ENCODE measurements around the gene TPH1.
A peak's percentile ranks its signal among the peaks of the same experiment; 100 is the strongest.

TPH1 gene

DNA sequence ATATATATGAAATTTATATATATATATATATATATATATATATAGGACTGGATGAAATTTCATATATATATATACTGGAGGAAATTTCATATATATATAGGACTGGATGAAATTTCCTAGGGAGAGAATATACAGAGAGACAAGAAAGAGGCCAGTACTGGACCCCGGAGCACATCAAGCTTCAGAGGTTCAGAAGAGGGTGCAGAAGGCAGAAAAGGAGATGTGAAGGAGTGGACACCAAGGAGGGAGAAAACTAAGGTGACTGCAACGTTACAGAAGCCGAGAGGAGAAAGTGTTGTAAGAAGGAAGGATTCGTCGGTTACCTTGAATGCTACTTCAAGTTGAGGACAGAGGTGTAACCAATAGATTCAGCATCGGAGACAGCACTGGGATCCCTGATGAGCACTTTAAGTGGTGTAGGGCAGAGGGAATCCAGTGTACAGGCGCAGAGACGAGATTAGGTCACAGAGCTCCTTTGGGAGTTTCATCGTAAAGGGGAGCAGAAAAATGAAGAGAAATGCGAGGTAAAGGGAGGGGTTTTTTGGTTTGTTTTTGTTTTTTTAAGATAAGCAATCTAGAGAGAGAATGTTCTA lies 8.5 kb upstream of the TPH1 start:
- H3K27me3 ChIP-seq (ENCODE audit: insufficient read depth, poor library complexity, severe bottlenecking): no peaks in the 10 kb centered on the region
- no peak overlapping the region for H3K4me3 ChIP-seq (replicated peaks; ENCODE audit: insufficient read depth, low read length)
- no peak for DNase-seq (ENCODE audit: low read depth in 1 of 2, low spot score in 1 of 2)
- no peak for TF ChIP-seq SPI1 (IDR thresholded peaks at IDR 0.05; ENCODE audit: borderline replicate concordance, low read depth)
- no peak for TF ChIP-seq REST (IDR thresholded peaks at IDR 0.05; ENCODE audit: insufficient replicate concordance, low read depth)
- no peak for TF ChIP-seq GABPA (IDR thresholded peaks at IDR 0.05; ENCODE audit: low read depth)
- no peak for TF ChIP-seq POLR2AphosphoS5 (IDR thresholded peaks at IDR 0.05; ENCODE audit: low read depth)
- TF ChIP-seq, protein P1, sequence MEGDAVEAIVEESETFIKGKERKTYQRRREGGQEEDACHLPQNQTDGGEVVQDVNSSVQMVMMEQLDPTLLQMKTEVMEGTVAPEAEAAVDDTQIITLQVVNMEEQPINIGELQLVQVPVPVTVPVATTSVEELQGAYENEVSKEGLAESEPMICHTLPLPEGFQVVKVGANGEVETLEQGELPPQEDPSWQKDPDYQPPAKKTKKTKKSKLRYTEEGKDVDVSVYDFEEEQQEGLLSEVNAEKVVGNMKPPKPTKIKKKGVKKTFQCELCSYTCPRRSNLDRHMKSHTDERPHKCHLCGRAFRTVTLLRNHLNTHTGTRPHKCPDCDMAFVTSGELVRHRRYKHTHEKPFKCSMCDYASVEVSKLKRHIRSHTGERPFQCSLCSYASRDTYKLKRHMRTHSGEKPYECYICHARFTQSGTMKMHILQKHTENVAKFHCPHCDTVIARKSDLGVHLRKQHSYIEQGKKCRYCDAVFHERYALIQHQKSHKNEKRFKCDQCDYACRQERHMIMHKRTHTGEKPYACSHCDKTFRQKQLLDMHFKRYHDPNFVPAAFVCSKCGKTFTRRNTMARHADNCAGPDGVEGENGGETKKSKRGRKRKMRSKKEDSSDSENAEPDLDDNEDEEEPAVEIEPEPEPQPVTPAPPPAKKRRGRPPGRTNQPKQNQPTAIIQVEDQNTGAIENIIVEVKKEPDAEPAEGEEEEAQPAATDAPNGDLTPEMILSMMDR (IDR thresholded peaks at IDR 0.05; ENCODE audit: insufficient read depth, low read length): no peak
- no peak overlapping the region for H3K27ac ChIP-seq (replicated peaks)

GRCh38 chr11:18050848-18051247 lies 4.8 kb upstream of the TPH1 start:
- DNase-seq (ENCODE audit: low read depth in 1 of 2, low spot score in 1 of 2): peak in 1 of 2 experiments; percentile 23
- H3K27ac ChIP-seq (replicated peaks): no peak overlapping the region
- H3K4me3 ChIP-seq (replicated peaks; ENCODE audit: insufficient read depth, low read length): no peak overlapping the region
- TF ChIP-seq SPI1 (IDR thresholded peaks at IDR 0.05; ENCODE audit: borderline replicate concordance, low read depth) (peak; percentile 71; the same call in 1 of the 2 replicates), GABPA (IDR thresholded peaks at IDR 0.05; ENCODE audit: low read depth) (no peak)
- peaks cover 3% of the 10 kb centered on the region for H3K27me3 ChIP-seq (ENCODE audit: insufficient read depth, poor library complexity, severe bottlenecking)

- no peak overlapping the region for H3K27ac ChIP-seq (replicated peaks)
- DNase-seq (ENCODE audit: low read depth in 1 of 2, low spot score in 1 of 2): no peak
- H3K4me3 ChIP-seq (replicated peaks; ENCODE audit: insufficient read depth, low read length): no peak overlapping the region
- H3K27me3 ChIP-seq (ENCODE audit: insufficient read depth, poor library complexity, severe bottlenecking): no peaks in the 10 kb centered on the region
- TF ChIP-seq GABPA (IDR thresholded peaks at IDR 0.05; ENCODE audit: low read depth) (no peak), SPI1 (IDR thresholded peaks at IDR 0.05; ENCODE audit: borderline replicate concordance, low read depth) (no peak), POLR2AphosphoS5 (IDR thresholded peaks at IDR 0.05; ENCODE audit: low read depth) (no peak), REST (IDR thresholded peaks at IDR 0.05; ENCODE audit: insufficient replicate concordance, low read depth) (no peak)
- TF ChIP-seq, protein P1 (IDR thresholded peaks at IDR 0.05; ENCODE audit: insufficient read depth, low read length): no peak
Measured at GRCh38 chr11:18036456-18036855, 9.6 kb downstream of the TPH1 start.

- no peak for DNase-seq (ENCODE audit: low read depth in 1 of 2, low spot score in 1 of 2)
- H3K4me3 ChIP-seq (replicated peaks; ENCODE audit: insufficient read depth, low read length): no peak overlapping the region
- TF ChIP-seq POLR2AphosphoS5 (IDR thresholded peaks at IDR 0.05; ENCODE audit: low read depth): no peak
- no peak for TF ChIP-seq GABPA (IDR thresholded peaks at IDR 0.05; ENCODE audit: low read depth)
- TF ChIP-seq, protein P1 (IDR thresholded peaks at IDR 0.05; ENCODE audit: insufficient read depth, low read length): no peak
- TF ChIP-seq SPI1 (IDR thresholded peaks at IDR 0.05; ENCODE audit: borderline replicate concordance, low read depth): no peak
- H3K27me3 ChIP-seq (ENCODE audit: insufficient read depth, poor library complexity, severe bottlenecking): no peaks in the 10 kb centered on the region
- no peak overlapping the region for H3K27ac ChIP-seq (replicated peaks)
Measured at GRCh38 chr11:18027475-18027874, 18.6 kb downstream of the TPH1 start.

Data from HL-60 (cell line).